GM12878 (cell line): ENCODE measurements around the gene CCDC28A. TPM values are rescaled to one million over a fixed set of nuclear protein-coding genes. Genes with fewer than 3 reads are reported as not detected.

Experiments
- ATAC-seq: fragments of 200-7000 bp; cut with Tn5 transposase; 3 replicates; pipeline ENCODE4 v1.9.1; 2020; ENCODE audit warnings: mild to moderate bottlenecking, moderate library complexity
- BruUV-seq: library from RNA; stranded (reverse); fragments of 400-500 nt; replicated peaks from 2 replicates; lab custom pipeline; 2021; lab: Mats Ljungman, UMichigan
- CTCF ChIA-PET: fragments of 300-600 bp; sonication (Branson Sonifier 250); formaldehyde crosslinking; extraction: SDS; loops from one replicate; lab custom pipeline; 2021; ENCODE audit warnings: inconsistent platforms; lab: Yijun Ruan, JAX
- POLR2A ChIA-PET: fragments of 350-600 bp; formaldehyde crosslinking; extraction: SDS; loops from one replicate; lab custom pipeline; 2021; ENCODE audit warnings: inconsistent platforms; lab: Charles Lee
- RAD21 ChIA-PET: fragments of 300-600 bp; sonication (Branson Sonifier 250); formaldehyde crosslinking; loops from one replicate; lab custom pipeline; 2023; ENCODE audit warnings: antibody characterized with exemption; ENCODE audit not compliant: unreplicated experiment; lab: Charles Lee
- SMC1A ChIA-PET: fragments of 300-600 bp; sonication (Branson Sonifier 250); formaldehyde crosslinking; loops from one replicate; lab custom pipeline; 2023; ENCODE audit not compliant: unreplicated experiment, uncharacterized antibody; lab: Charles Lee
- DNase-seq: peaks from one replicate; pipeline ENCODE4 v3.0.0-alpha.2; 2011; ENCODE audit warnings: low read depth, low spot score
- FAIRE-seq: peaks from 3 replicates; lab custom pipeline; 2011; peaks lifted over from hg19 to GRCh38; lab: Jason Lieb, UNC
- H2AFZ ChIP-seq: 2 replicates; pipeline ENCODE4 v1.6.0; 2011; ENCODE audit warnings: low read depth, low read length, control low read depth; ENCODE audit not compliant: control insufficient read depth
- H3K27ac ChIP-seq: 2 replicates; pipeline ENCODE4 v1.5.1; 2011; ENCODE audit warnings: control low read depth; ENCODE audit not compliant: control insufficient read depth, insufficient read depth
- H3K27me3 ChIP-seq, 2 experiments: replicated peaks in 1 of 2; 2 replicates each; pipeline versions ENCODE4 v1.6.0 to v1.6.1; 2011; ENCODE audit warnings: low read length in 1 of 2; ENCODE audit not compliant: control insufficient read depth in 2 of 2, insufficient read depth in 2 of 2
- H3K36me3 ChIP-seq, 2 experiments: 2 replicates each; pipeline ENCODE4 v1.5.1; 2011; ENCODE audit warnings: low read length in 1 of 2; ENCODE audit not compliant: control insufficient read depth in 2 of 2, insufficient read depth in 2 of 2
- H3K4me1 ChIP-seq: 2 replicates; pipeline ENCODE4 v1.6.1; 2011; ENCODE audit warnings: mild to moderate bottlenecking, low read length, moderate library complexity, mixed read lengths; ENCODE audit not compliant: control insufficient read depth, insufficient read depth
- H3K4me2 ChIP-seq: 2 replicates; pipeline ENCODE4 v1.6.0; 2011; ENCODE audit warnings: control low read depth; ENCODE audit not compliant: control insufficient read depth, insufficient read depth
- H3K4me3 ChIP-seq: fragments of 200-600 bp; sonication (generic); 2 replicates; pipeline ENCODE4 v1.5.1; 2016
- H3K79me2 ChIP-seq: 2 replicates; pipeline ENCODE4 v1.6.0; 2011; ENCODE audit warnings: low read length; ENCODE audit not compliant: control insufficient read depth, insufficient read depth
- H3K9ac ChIP-seq: 2 replicates; pipeline ENCODE4 v1.8.0; 2011; ENCODE audit warnings: low read length, control low read depth, mixed read lengths; ENCODE audit not compliant: control insufficient read depth, insufficient read depth
- H3K9me3 ChIP-seq: replicated peaks from 3 replicates; pipeline ENCODE4 v1.5.1; 2011; ENCODE audit warnings: mild to moderate bottlenecking, low read length; ENCODE audit not compliant: control insufficient read depth, insufficient read depth
- H4K20me1 ChIP-seq: 2 replicates; pipeline ENCODE4 v1.6.0; 2011; ENCODE audit not compliant: control insufficient read depth, insufficient read depth
- ASH2L ChIP-seq: fragments of 300-600, 200-600 bp; sonication (generic); IDR thresholded peaks from 2 replicates; pipeline ENCODE4 v1.6.1; 2017; ENCODE audit warnings: low read depth, mild to moderate bottlenecking, borderline replicate concordance
- BCLAF1 ChIP-seq: fragments of 450-650 bp; IDR thresholded peaks from 2 replicates; pipeline ENCODE4 v1.6.1; 2017; ENCODE audit warnings: antibody characterized with exemption, mild to moderate bottlenecking, moderate library complexity
- JUNB ChIP-seq: IDR thresholded peaks from 2 replicates; pipeline ENCODE4 v1.6.1; 2016; ENCODE audit warnings: antibody characterized with exemption, mild to moderate bottlenecking
- MAX ChIP-seq: IDR thresholded peaks from 2 replicates; pipeline ENCODE4 v1.6.1; 2012; ENCODE audit warnings: low read depth, low read length, improper control_type of control experiment
- MYB ChIP-seq: fragments of 150-350 bp; IDR thresholded peaks from 2 replicates; pipeline ENCODE4 v1.6.1; 2014; ENCODE audit warnings: mild to moderate bottlenecking, low read depth, low read length, borderline replicate concordance
- NBN ChIP-seq: fragments of 450-650 bp; IDR thresholded peaks from 2 replicates; pipeline ENCODE4 v1.6.1; 2016
- RELA ChIP-seq: fragments of 450-650 bp; IDR thresholded peaks from 2 replicates; pipeline ENCODE4 v1.8.0; 2014; ENCODE audit warnings: borderline replicate concordance; ENCODE audit not compliant: partially characterized antibody
- SMC3 ChIP-seq: IDR thresholded peaks from 2 replicates; pipeline ENCODE4 v1.6.1; 2011; ENCODE audit warnings: low read length, improper control_type of control experiment, borderline replicate concordance
- WGBS: methylation state at CpG from one replicate; pipeline ENCODE4 v1.1.6; 2016; ENCODE audit warnings: low lambda C conversion rate; ENCODE audit not compliant: insufficient replicate concordance, insufficient coverage; ENCODE audit errors: missing lambda C conversion rate; 5-methylcytosine and 5-hydroxymethylcytosine counted together
- in situ Hi-C: fragments of 300-500 bp; cut with MboI; formaldehyde crosslinking; loops from 9 replicates; pipeline ENCODE4 v1.14.3; 2018; ENCODE audit warnings: mixed read lengths
- intact Hi-C: fragments of 100-400 bp; cut with micrococcal nuclease; formaldehyde crosslinking; loops from one replicate; pipeline ENCODE4 v1.14.2; 2022; ENCODE audit not compliant: unreplicated experiment
- polyA plus RNA-seq, 11 experiments: library from polyadenylated mRNA; depleted of rRNA in 4 of 11; unstranded in 6 of 11; stranded (reverse) in 5 of 11; fragments of >200 nt; fragmentation: Nextera tagmentation in 4 of 11; fragmentation: Illumina TruSeq in 1 of 11; extraction: Ambion mirVana in 4 of 11; extraction: Trizol in 1 of 11; gene quantifications; 1 replicate in 1 of 11; 2 replicates in 10 of 11; pipeline versions ENCODE4 v1.2.1 to v1.2.3, GENCODE V29; 2011 to 2016; ENCODE audit warnings: inconsistent platforms in 2 of 11, missing spikeins in 2 of 11, low read depth in 1 of 11
- total RNA-seq, 4 experiments: library from RNA; depleted of rRNA in 3 of 4; stranded (reverse); fragments of >200 nt in 3 of 4; fragmentation: Illumina TruSeq in 1 of 4; extraction: Trizol in 1 of 4; gene quantifications; 2 replicates each; pipeline versions ENCODE4 v1.2.1 to v1.2.3, GENCODE V29; 2013 to 2021
- TF ChIP-seq, protein P1 (sequence below): fragments of 450-650 bp; IDR thresholded peaks from 2 replicates; pipeline ENCODE4 v1.6.1; 2018; ENCODE audit warnings: borderline replicate concordance, mild to moderate bottlenecking; ENCODE audit not compliant: partially characterized antibody
- TF ChIP-seq, protein P2 (sequence below): fragments of 450-650 bp; IDR thresholded peaks from 2 replicates; pipeline ENCODE4 v1.6.1; 2017; ENCODE audit warnings: mild to moderate bottlenecking, moderate library complexity
- TF ChIP-seq, protein P3 (sequence below): IDR thresholded peaks from 2 replicates; pipeline ENCODE4 v1.6.1; 2012; ENCODE audit warnings: low read length, inconsistent platforms

Gene CCDC28A
- total and polyA plus RNA-seq, 10 of the 15 experiments (the other 5 are each of a cell fraction or from before 2014, with no cell fraction given), result 13.5 to 38.8 (median 19.2) TPM

DNA sequence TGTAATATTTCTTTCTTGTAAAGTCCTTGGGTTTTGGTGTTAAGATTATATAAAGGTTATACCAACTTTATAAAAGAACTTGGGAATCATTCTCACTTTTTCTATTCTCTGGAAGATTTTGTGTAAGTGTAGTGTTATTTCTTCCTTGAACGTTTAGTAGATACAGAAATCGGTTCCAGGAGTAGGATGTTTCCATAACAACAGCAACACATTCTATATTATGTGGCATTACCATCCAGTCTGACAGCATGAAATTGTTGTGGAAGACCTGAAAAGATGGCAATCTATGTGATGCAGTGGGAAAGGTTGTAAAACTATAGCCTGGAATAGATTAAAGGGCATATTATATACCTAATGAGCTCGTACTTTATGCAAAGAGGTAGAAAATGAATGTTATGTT, 36.1 kb downstream of the CCDC28A start (continued):
- TF ChIP-seq BCLAF1 (no peak), MYB (no peak), RELA (no peak), ASH2L (no peak)

GRCh38 chr6:138811866-138812265, 38.3 kb downstream of the CCDC28A start:
- CTCF ChIA-PET, result interaction anchor here (0.7 to 10.7 kb wide), 4 partner anchors 10 to 405 kb away, joined by 3 to 166 read pairs (median 4); partner anchors contain the start of gene REPS1
- TF ChIP-seq JUNB (no peak), NBN (no peak), SMC3 (no peak), MAX (no peak)
- TF ChIP-seq, protein P1, sequence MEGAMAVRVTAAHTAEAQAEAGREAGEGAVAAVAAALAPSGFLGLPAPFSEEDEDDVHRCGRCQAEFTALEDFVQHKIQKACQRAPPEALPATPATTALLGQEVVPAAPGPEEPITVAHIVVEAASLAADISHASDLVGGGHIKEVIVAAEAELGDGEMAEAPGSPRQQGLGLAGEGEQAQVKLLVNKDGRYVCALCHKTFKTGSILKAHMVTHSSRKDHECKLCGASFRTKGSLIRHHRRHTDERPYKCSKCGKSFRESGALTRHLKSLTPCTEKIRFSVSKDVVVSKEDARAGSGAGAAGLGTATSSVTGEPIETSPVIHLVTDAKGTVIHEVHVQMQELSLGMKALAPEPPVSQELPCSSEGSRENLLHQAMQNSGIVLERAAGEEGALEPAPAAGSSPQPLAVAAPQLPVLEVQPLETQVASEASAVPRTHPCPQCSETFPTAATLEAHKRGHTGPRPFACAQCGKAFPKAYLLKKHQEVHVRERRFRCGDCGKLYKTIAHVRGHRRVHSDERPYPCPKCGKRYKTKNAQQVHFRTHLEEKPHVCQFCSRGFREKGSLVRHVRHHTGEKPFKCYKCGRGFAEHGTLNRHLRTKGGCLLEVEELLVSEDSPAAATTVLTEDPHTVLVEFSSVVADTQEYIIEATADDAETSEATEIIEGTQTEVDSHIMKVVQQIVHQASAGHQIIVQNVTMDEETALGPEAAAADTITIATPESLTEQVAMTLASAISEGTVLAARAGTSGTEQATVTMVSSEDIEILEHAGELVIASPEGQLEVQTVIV, result no peak
- TF ChIP-seq, protein P2, sequence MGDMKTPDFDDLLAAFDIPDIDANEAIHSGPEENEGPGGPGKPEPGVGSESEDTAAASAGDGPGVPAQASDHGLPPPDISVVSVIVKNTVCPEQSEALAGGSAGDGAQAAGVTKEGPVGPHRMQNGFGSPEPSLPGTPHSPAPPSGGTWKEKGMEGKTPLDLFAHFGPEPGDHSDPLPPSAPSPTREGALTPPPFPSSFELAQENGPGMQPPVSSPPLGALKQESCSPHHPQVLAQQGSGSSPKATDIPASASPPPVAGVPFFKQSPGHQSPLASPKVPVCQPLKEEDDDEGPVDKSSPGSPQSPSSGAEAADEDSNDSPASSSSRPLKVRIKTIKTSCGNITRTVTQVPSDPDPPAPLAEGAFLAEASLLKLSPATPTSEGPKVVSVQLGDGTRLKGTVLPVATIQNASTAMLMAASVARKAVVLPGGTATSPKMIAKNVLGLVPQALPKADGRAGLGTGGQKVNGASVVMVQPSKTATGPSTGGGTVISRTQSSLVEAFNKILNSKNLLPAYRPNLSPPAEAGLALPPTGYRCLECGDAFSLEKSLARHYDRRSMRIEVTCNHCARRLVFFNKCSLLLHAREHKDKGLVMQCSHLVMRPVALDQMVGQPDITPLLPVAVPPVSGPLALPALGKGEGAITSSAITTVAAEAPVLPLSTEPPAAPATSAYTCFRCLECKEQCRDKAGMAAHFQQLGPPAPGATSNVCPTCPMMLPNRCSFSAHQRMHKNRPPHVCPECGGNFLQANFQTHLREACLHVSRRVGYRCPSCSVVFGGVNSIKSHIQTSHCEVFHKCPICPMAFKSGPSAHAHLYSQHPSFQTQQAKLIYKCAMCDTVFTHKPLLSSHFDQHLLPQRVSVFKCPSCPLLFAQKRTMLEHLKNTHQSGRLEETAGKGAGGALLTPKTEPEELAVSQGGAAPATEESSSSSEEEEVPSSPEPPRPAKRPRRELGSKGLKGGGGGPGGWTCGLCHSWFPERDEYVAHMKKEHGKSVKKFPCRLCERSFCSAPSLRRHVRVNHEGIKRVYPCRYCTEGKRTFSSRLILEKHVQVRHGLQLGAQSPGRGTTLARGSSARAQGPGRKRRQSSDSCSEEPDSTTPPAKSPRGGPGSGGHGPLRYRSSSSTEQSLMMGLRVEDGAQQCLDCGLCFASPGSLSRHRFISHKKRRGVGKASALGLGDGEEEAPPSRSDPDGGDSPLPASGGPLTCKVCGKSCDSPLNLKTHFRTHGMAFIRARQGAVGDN, result no peak
- TF ChIP-seq, protein P3, sequence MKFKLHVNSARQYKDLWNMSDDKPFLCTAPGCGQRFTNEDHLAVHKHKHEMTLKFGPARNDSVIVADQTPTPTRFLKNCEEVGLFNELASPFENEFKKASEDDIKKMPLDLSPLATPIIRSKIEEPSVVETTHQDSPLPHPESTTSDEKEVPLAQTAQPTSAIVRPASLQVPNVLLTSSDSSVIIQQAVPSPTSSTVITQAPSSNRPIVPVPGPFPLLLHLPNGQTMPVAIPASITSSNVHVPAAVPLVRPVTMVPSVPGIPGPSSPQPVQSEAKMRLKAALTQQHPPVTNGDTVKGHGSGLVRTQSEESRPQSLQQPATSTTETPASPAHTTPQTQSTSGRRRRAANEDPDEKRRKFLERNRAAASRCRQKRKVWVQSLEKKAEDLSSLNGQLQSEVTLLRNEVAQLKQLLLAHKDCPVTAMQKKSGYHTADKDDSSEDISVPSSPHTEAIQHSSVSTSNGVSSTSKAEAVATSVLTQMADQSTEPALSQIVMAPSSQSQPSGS, result no peak

More at GRCh38 chr6:138811866-138812265, 38.3 kb downstream of the CCDC28A start:
- BruUV-seq, result no TSS peak
- Histone ChIP-seq H3K4me2 (no peak overlapping the region), H3K79me2 (no peaks in the 10 kb centered on the region), H3K27me3 (no peaks in the 10 kb centered on the region; a peak in 1 of 4 replicates), H2AFZ (no peak overlapping the region), H3K27ac (no peak overlapping the region), H3K4me3 (no peak overlapping the region), H3K9me3 (no peaks in the 10 kb centered on the region), H3K4me1 (no peaks in the 10 kb centered on the region), H3K36me3 (no peaks in the 10 kb centered on the region), H4K20me1 (no peaks in the 10 kb centered on the region), H3K9ac (no peak overlapping the region)
- SMC1A ChIA-PET, result interaction anchor here (1.6 to 11.3 kb wide), 3 partner anchors 175 to 553 kb away, joined by 5 to 163 read pairs (median 7); partner anchors contain the start of gene REPS1
- no peak for FAIRE-seq
- in situ Hi-C loops, result no loop called here
- no peak for ATAC-seq
- RAD21 ChIA-PET, result interaction anchor here (0.7 to 1.7 kb wide), 3 partner anchors 40 to 175 kb away, joined by 3 read pairs; no protein-coding TSS in a partner anchor
- intact Hi-C loops, result no loop called here
- whole genome bisulfite sequencing, result 29% methylated on average over 3 of the region's 3 CpGs
- DNase-seq, result no peak
- POLR2A ChIA-PET, result no interaction called here
